Small intestine (tissue), 7 donors: ENCODE measurements around the gene SVOPL. TPM values are rescaled to one million over a fixed set of nuclear protein-coding genes. Genes with fewer than 3 reads are reported as not detected.

Experiments used
- DNase-seq, 2 donors: peaks; one replicate each; pipeline versions ENCODE4 v3.0.0 to v3.0.0-alpha.2; 2013
- FAIRE-seq: peaks from 2 replicates; lab custom pipeline; 2012; peaks lifted over from hg19 to GRCh38; lab: Jason Lieb, UNC
- H3K27ac ChIP-seq, 3 donors: one replicate each; pipeline ENCODE4 v1.5.1; 2013; ENCODE audit warnings: low read length in 2 of 3, mild to moderate bottlenecking in 2 of 3, control low read depth in 1 of 3, inconsistent platforms in 1 of 3, low read depth in 1 of 3, moderate library complexity in 1 of 3
- H3K27me3 ChIP-seq, 3 donors: one replicate each; pipeline ENCODE4 v1.6.1; 2013; ENCODE audit warnings: low read length in 3 of 3, inconsistent platforms in 1 of 3; ENCODE audit not compliant: control insufficient read depth in 3 of 3, insufficient read depth in 3 of 3
- H3K36me3 ChIP-seq, 3 donors: one replicate each; pipeline ENCODE4 v1.6.1; 2013; ENCODE audit warnings: low read length in 3 of 3, inconsistent platforms in 1 of 3, low read depth in 1 of 3, mild to moderate bottlenecking in 1 of 3, moderate library complexity in 1 of 3; ENCODE audit not compliant: control insufficient read depth in 3 of 3, insufficient read depth in 2 of 3
- H3K4me1 ChIP-seq, 3 donors: one replicate each; pipeline ENCODE4 v1.6.1; 2013; ENCODE audit warnings: low read length in 2 of 3, inconsistent platforms in 1 of 3, low read depth in 1 of 3, mild to moderate bottlenecking in 1 of 3, moderate library complexity in 1 of 3; ENCODE audit not compliant: control insufficient read depth in 3 of 3, insufficient read depth in 2 of 3
- H3K4me3 ChIP-seq, 3 donors: one replicate each; pipeline ENCODE4 v1.5.1; 2013; ENCODE audit warnings: low read length in 3 of 3, control low read depth in 1 of 3, inconsistent platforms in 1 of 3, low read depth in 1 of 3, mild to moderate bottlenecking in 1 of 3, moderate library complexity in 1 of 3
- H3K9me3 ChIP-seq, 2 donors: one replicate each; pipeline ENCODE4 v1.6.1; 2013; ENCODE audit warnings: low read depth in 1 of 2, low read length in 1 of 2; ENCODE audit not compliant: control insufficient read depth in 2 of 2, insufficient read depth in 1 of 2
- WGBS, 3 donors: extraction: QIAGEN DNeasy Blood & Tissue Kit; methylation state at CpG; one replicate each; pipeline ENCODE4 v1.1.7; 2013; 5-methylcytosine and 5-hydroxymethylcytosine counted together
- polyA plus RNA-seq, 4 donors: library from polyadenylated mRNA; stranded (reverse) in 3 of 4; unstranded in 1 of 4; fragments of 200-250 nt in 3 of 4; fragments of 120-200 nt in 1 of 4; gene quantifications; one replicate each; pipeline versions ENCODE4 v1.2.1 to v1.2.3, GENCODE V29; 2013
- donor health status: healthy with polysubstance abuse.
- donor health status: control.
- donor health status: control.
- donor health status: Bipolar disorder and iron deficiency.
- donor health status: healthy.

SVOPL gene
- polyA plus RNA-seq, 4 donors = 0.10 to 7.6 TPM; not detected in 2

- Histone ChIP-seq H3K4me3 (no peak overlapping the region), H3K27me3 (no peaks in the 10 kb centered on the region), H3K27ac (no peak overlapping the region), H3K9me3 (peaks cover 0 to 37% of the 10 kb centered on the region in 2 donors), H3K36me3 (peaks cover 9 to 49% (median 14%) of the 10 kb centered on the region in 3 donors), H3K4me1 (no peaks in the 10 kb centered on the region)
- 96 to 98% (median 97%) methylated on average over 2 of the region's 2 CpGs for WGBS, 3 donors
- DNase-seq (no peak), FAIRE-seq (no peak)
These were observed 132.5 kb downstream of the SVOPL start for GRCh38 chr7:138568655-138569054.

- FAIRE-seq (no peak), DNase-seq (peak in 1 of 2 donors; percentile 30)
- no peaks in the 10 kb centered on the region for H3K27me3 ChIP-seq
- H3K4me1 ChIP-seq = no peaks in the 10 kb centered on the region
- WGBS, 3 donors = 98 to 99% (median 98%) methylated on average over 8 of the region's 8 CpGs
- H3K9me3 ChIP-seq = peaks cover 0 to 68% of the 10 kb centered on the region in 2 donors
- peaks cover 10 to 67% (median 13%) of the 10 kb centered on the region in 3 donors for H3K36me3 ChIP-seq
- H3K4me3 ChIP-seq = no peak overlapping the region
- H3K27ac ChIP-seq = no peak overlapping the region
These were observed 135.6 kb downstream of the SVOPL start for GRCh38 chr7:138565451-138566114.

- peaks cover 13 to 71% (median 16%) of the 10 kb centered on the region in 3 donors for H3K36me3 ChIP-seq
These were observed 136.1 kb downstream of the SVOPL start for GRCh38 chr7:138565071-138565450.

GRCh38 chr7:138564365-138564764 lies 136.8 kb downstream of the SVOPL start:
- DNase-seq (peak in 1 of 2 donors; percentile 23), FAIRE-seq (no peak)
- Histone ChIP-seq H3K36me3 (peaks cover 16 to 74% (median 18%) of the 10 kb centered on the region in 3 donors), H3K4me1 (no peaks in the 10 kb centered on the region), H3K4me3 (no peak overlapping the region), H3K27ac (no peak overlapping the region), H3K9me3 (peaks cover 0 to 80% of the 10 kb centered on the region in 2 donors), H3K27me3 (no peaks in the 10 kb centered on the region)
- 65 to 83% (median 74%) methylated on average over 5 of the region's 5 CpGs for WGBS, 3 donors

More at GRCh38 chr7:138565071-138565450, 136.1 kb downstream of the SVOPL start:
- WGBS, 3 donors = 94 to 98% (median 95%) methylated on average over 8 of the region's 8 CpGs
- FAIRE-seq (no peak), DNase-seq (no peak)
- Histone ChIP-seq H3K4me1 (no peaks in the 10 kb centered on the region), H3K27ac (no peak overlapping the region), H3K27me3 (no peaks in the 10 kb centered on the region), H3K4me3 (no peak overlapping the region), H3K9me3 (peaks cover 0 to 73% of the 10 kb centered on the region in 2 donors)

- DNase-seq (no peak), FAIRE-seq (no peak)
- H3K36me3 ChIP-seq = peaks cover 16 to 79% (median 18%) of the 10 kb centered on the region in 3 donors
- 77 to 86% (median 81%) methylated on average over 4 of the region's 4 CpGs for WGBS, 3 donors
- no peaks in the 10 kb centered on the region for H3K27me3 ChIP-seq
- no peak overlapping the region for H3K27ac ChIP-seq
- H3K9me3 ChIP-seq = peaks cover 0 to 86% of the 10 kb centered on the region in 2 donors
- no peak overlapping the region for H3K4me3 ChIP-seq
- no peaks in the 10 kb centered on the region for H3K4me1 ChIP-seq
These were observed 137.4 kb downstream of the SVOPL start for GRCh38 chr7:138563808-138564207.

- Histone ChIP-seq H3K4me1 (no peaks in the 10 kb centered on the region), H3K27me3 (no peaks in the 10 kb centered on the region), H3K9me3 (peaks cover 2 to 89% of the 10 kb centered on the region in 2 donors), H3K27ac (no peak overlapping the region), H3K4me3 (no peak overlapping the region), H3K36me3 (peaks cover 21 to 81% (median 38%) of the 10 kb centered on the region in 3 donors)
- DNase-seq = no peak
- WGBS, 3 donors = 96 to 98% (median 96%) methylated on average over 5 of the region's 5 CpGs
- no peak for FAIRE-seq
These were observed 141.7 kb downstream of the SVOPL start for GRCh38 chr7:138559448-138559847.

GRCh38 chr7:138556771-138557484 lies 144.2 kb downstream of the SVOPL start:
- Histone ChIP-seq H3K9me3 (peaks cover 2 to 70% of the 10 kb centered on the region in 2 donors), H3K4me1 (no peaks in the 10 kb centered on the region), H3K4me3 (no peak overlapping the region), H3K36me3 (peaks cover 21 to 61% (median 37%) of the 10 kb centered on the region in 3 donors), H3K27ac (no peak overlapping the region), H3K27me3 (no peaks in the 10 kb centered on the region)
- peak in 1 of 2 donors; percentile 31 for DNase-seq
- no peak for FAIRE-seq
- WGBS, 3 donors = 95 to 96% (median 95%) methylated on average over 3 of the region's 3 CpGs

- Histone ChIP-seq H3K27ac (no peak overlapping the region), H3K4me3 (no peak overlapping the region), H3K27me3 (no peaks in the 10 kb centered on the region), H3K9me3 (peaks cover 2 to 63% of the 10 kb centered on the region in 2 donors), H3K36me3 (peaks cover 21 to 55% (median 42%) of the 10 kb centered on the region in 3 donors), H3K4me1 (no peaks in the 10 kb centered on the region)
- no peak for FAIRE-seq
- 97 to 100% (median 99%) methylated on average over 4 of the region's 4 CpGs for WGBS, 3 donors
- no peak for DNase-seq
These were observed 145.5 kb downstream of the SVOPL start for GRCh38 chr7:138555684-138556083.
